H1 (cell line): ENCODE measurements around the gene WFIKKN1. TPM values are rescaled to one million over a fixed set of nuclear protein-coding genes. Genes with fewer than 3 reads are reported as not detected.
A peak's percentile ranks its signal among the peaks of the same experiment; 100 is the strongest.

ENCODE experiments used
- CTCF ChIA-PET: fragments of 300-600 bp; sonication (Branson Sonifier 250); formaldehyde crosslinking; loops from one replicate; lab custom pipeline; 2021; ENCODE audit not compliant: partially characterized antibody; lab: Charles Lee
- POLR2A ChIA-PET: fragments of 300-600 bp; sonication (Branson Sonifier 250); formaldehyde crosslinking; loops from one replicate; lab custom pipeline; 2021; ENCODE audit warnings: inconsistent platforms; ENCODE audit not compliant: partially characterized antibody; lab: Charles Lee
- DNase-seq, 2 experiments: peaks; one replicate each; pipeline versions ENCODE4 v3.0.0 to v3.0.0-alpha.2; 2010 to 2022; ENCODE audit warnings: low spot score in 2 of 2, low read depth in 1 of 2, mixed read lengths in 1 of 2
- FAIRE-seq: peaks from 2 replicates; lab custom pipeline; 2011; peaks lifted over from hg19 to GRCh38; lab: Jason Lieb, UNC
- H2AFZ ChIP-seq: 2 replicates; pipeline ENCODE4 v1.8.1; 2012; ENCODE audit warnings: low read length, inconsistent platforms
- H2AK5ac ChIP-seq: 2 replicates; pipeline ENCODE4 v1.6.1; 2013; ENCODE audit warnings: low read depth, low read length
- H2BK120ac ChIP-seq: replicated peaks from 2 replicates; pipeline ENCODE3; 2013; ENCODE audit warnings: low read depth, low read length, inconsistent platforms
- H2BK12ac ChIP-seq: 2 replicates; pipeline ENCODE4 v1.6.1; 2013; ENCODE audit warnings: low read depth, low read length
- H2BK15ac ChIP-seq: 2 replicates; pipeline ENCODE4 v1.6.1; 2013; ENCODE audit warnings: low read length
- H2BK20ac ChIP-seq: 2 replicates; pipeline ENCODE4 v1.6.1; 2013; ENCODE audit warnings: low read length
- H2BK5ac ChIP-seq: 2 replicates; pipeline ENCODE4 v1.6.1; 2013; ENCODE audit warnings: low read depth, low read length
- H3K14ac ChIP-seq: 2 replicates; pipeline ENCODE4 v1.6.1; 2013; ENCODE audit warnings: inconsistent platforms; ENCODE audit not compliant: insufficient read length
- H3K18ac ChIP-seq: 2 replicates; pipeline ENCODE4 v1.6.1; 2013; ENCODE audit warnings: low read length; ENCODE audit errors: extremely low read depth
- H3K23ac ChIP-seq: 2 replicates; pipeline ENCODE4 v1.6.1; 2013; ENCODE audit warnings: inconsistent platforms; ENCODE audit not compliant: insufficient read length
- H3K23me2 ChIP-seq: 2 replicates; pipeline ENCODE4 v1.6.1; 2013; ENCODE audit warnings: low read depth, low read length
- H3K27ac ChIP-seq: 2 replicates; pipeline ENCODE4 v1.6.1; 2011; ENCODE audit warnings: low read depth, low read length, inconsistent platforms
- H3K27me3 ChIP-seq, 4 experiments: replicated peaks in 1 of 4; 1 replicate in 1 of 4; 2 replicates in 3 of 4; pipeline versions ENCODE4 v1.6.1 to v1.8.1; 2011 to 2013; ENCODE audit warnings: low read length in 3 of 4, mild to moderate bottlenecking in 3 of 4, inconsistent platforms in 2 of 4, mixed read lengths in 2 of 4, moderate library complexity in 1 of 4; ENCODE audit not compliant: control insufficient read depth in 3 of 4, insufficient read depth in 3 of 4; ENCODE audit errors: extremely low read depth in 1 of 4
- H3K36me3 ChIP-seq, 4 experiments: 2 replicates each; pipeline versions ENCODE4 v1.6.1 to v1.8.1; 2011 to 2013; ENCODE audit warnings: mild to moderate bottlenecking in 4 of 4, low read length in 3 of 4, moderate library complexity in 2 of 4, control low read depth in 1 of 4, inconsistent platforms in 1 of 4; ENCODE audit not compliant: insufficient read depth in 4 of 4, control insufficient read depth in 2 of 4
- H3K4ac ChIP-seq: replicated peaks from 2 replicates; pipeline ENCODE3; 2013; ENCODE audit warnings: low read length, low read depth, mixed read lengths, inconsistent platforms; ENCODE audit not compliant: insufficient read length
- H3K4me1 ChIP-seq, 4 experiments: replicated peaks in 1 of 4; 1 replicate in 1 of 4; 2 replicates in 3 of 4; pipeline versions ENCODE4 v1.6.1 to v1.8.1; 2011 to 2013; ENCODE audit warnings: low read length in 3 of 4, inconsistent platforms in 2 of 4, mixed read lengths in 1 of 4; ENCODE audit not compliant: insufficient read depth in 4 of 4, control insufficient read depth in 3 of 4
- H3K4me2 ChIP-seq, 2 experiments: 2 replicates each; pipeline versions ENCODE4 v1.6.1 to v1.8.1; 2011 to 2013; ENCODE audit warnings: low read depth in 2 of 2, low read length in 2 of 2, control low read depth in 1 of 2, inconsistent platforms in 1 of 2, mild to moderate bottlenecking in 1 of 2; ENCODE audit not compliant: insufficient read depth in 1 of 2
- H3K4me3 ChIP-seq, 4 experiments: fragments of 200-600, 300-600 bp in 1 of 4; sonication (generic), shearing (Covaris generic), sonication (Bioruptor Twin) in 1 of 4; 2 replicates each; pipeline versions ENCODE4 v1.5.1 to v1.8.1; 2011 to 2016; ENCODE audit warnings: low read length in 4 of 4, low read depth in 3 of 4, control low read depth in 2 of 4, inconsistent platforms in 2 of 4, mild to moderate bottlenecking in 2 of 4, mixed read lengths in 1 of 4, moderate library complexity in 1 of 4; ENCODE audit not compliant: insufficient read depth in 2 of 4; ENCODE audit errors: extremely low read depth in 1 of 4
- H3K56ac ChIP-seq: replicated peaks from 2 replicates; pipeline ENCODE3; 2013; ENCODE audit warnings: low read depth, mild to moderate bottlenecking, mixed read lengths, low read length, inconsistent platforms; ENCODE audit not compliant: insufficient read length
- H3K79me1 ChIP-seq: 2 replicates; pipeline ENCODE4 v1.6.1; 2013; ENCODE audit warnings: low read depth, low read length, control low read depth
- H3K79me2 ChIP-seq, 2 experiments: 2 replicates each; pipeline versions ENCODE4 v1.6.1 to v1.8.1; 2012 to 2013; ENCODE audit warnings: low read length in 2 of 2, mild to moderate bottlenecking in 2 of 2, inconsistent platforms in 1 of 2; ENCODE audit not compliant: insufficient read depth in 2 of 2, control insufficient read depth in 1 of 2
- H3K9ac ChIP-seq, 4 experiments: replicated peaks in 1 of 4; 1 replicate in 1 of 4; 2 replicates in 3 of 4; pipeline versions ENCODE4 v1.6.1 to v1.8.1; 2011 to 2013; ENCODE audit warnings: low read depth in 3 of 4, low read length in 3 of 4, control low read depth in 2 of 4, mild to moderate bottlenecking in 2 of 4, moderate library complexity in 2 of 4, inconsistent platforms in 1 of 4; ENCODE audit errors: extremely low read depth in 1 of 4
- H3K9me3 ChIP-seq, 2 experiments: 2 replicates each; pipeline versions ENCODE4 v1.6.1 to v1.8.1; 2012 to 2013; ENCODE audit warnings: mild to moderate bottlenecking in 2 of 2, moderate library complexity in 2 of 2, control low read depth in 1 of 2, inconsistent platforms in 1 of 2, low read depth in 1 of 2, low read length in 1 of 2, mixed read lengths in 1 of 2; ENCODE audit not compliant: insufficient read depth in 2 of 2
- H4K20me1 ChIP-seq, 2 experiments: replicated peaks in 1 of 2; 2 replicates each; pipeline versions ENCODE3 to v1.8.1; 2011 to 2013; ENCODE audit warnings: inconsistent platforms in 2 of 2, low read length in 2 of 2, mild to moderate bottlenecking in 1 of 2; ENCODE audit not compliant: insufficient read depth in 2 of 2, control insufficient read depth in 1 of 2
- H4K5ac ChIP-seq: 2 replicates; pipeline ENCODE4 v1.6.1; 2013; ENCODE audit warnings: low read length, low read depth, mixed read lengths, inconsistent platforms; ENCODE audit not compliant: insufficient read length
- H4K8ac ChIP-seq: 2 replicates; pipeline ENCODE4 v1.8.0; 2013; ENCODE audit warnings: mild to moderate bottlenecking, moderate library complexity, low read length, inconsistent platforms; ENCODE audit not compliant: insufficient read depth; ENCODE audit errors: extremely low read depth
- H4K91ac ChIP-seq: replicated peaks from 2 replicates; pipeline ENCODE3; 2013; ENCODE audit warnings: low read length, mixed read lengths, inconsistent platforms; ENCODE audit not compliant: insufficient read length
- ASH2L ChIP-seq: fragments of 200-600, 300-600 bp; sonication (generic); IDR thresholded peaks from one replicate; pipeline ENCODE4 v1.7.1; 2017; ENCODE audit warnings: low read length
- BACH1 ChIP-seq: IDR thresholded peaks from 2 replicates; pipeline ENCODE4 v1.6.1; 2012; ENCODE audit warnings: low read length, improper control_type of control experiment
- CHD1 ChIP-seq: IDR thresholded peaks from 2 replicates; pipeline ENCODE4 v1.6.1; 2012; ENCODE audit warnings: low read depth, low read length, improper control_type of control experiment
- FOSL1 ChIP-seq: IDR thresholded peaks from 2 replicates; pipeline ENCODE4 v1.6.1; 2011; ENCODE audit warnings: mild to moderate bottlenecking, low read depth, low read length, moderate library complexity; ENCODE audit not compliant: insufficient read depth
- POLR2A ChIP-seq, 2 experiments: IDR thresholded peaks; 1 replicate in 1 of 2; 2 replicates in 1 of 2; pipeline ENCODE4 v1.6.1; 2011; ENCODE audit warnings: low read depth in 2 of 2, low read length in 2 of 2, mild to moderate bottlenecking in 2 of 2; ENCODE audit errors: control extremely low read depth in 1 of 2
- POLR2AphosphoS5 ChIP-seq: IDR thresholded peaks from 2 replicates; pipeline ENCODE4 v1.6.1; 2011; ENCODE audit warnings: low read depth, low read length
- TAF7 ChIP-seq: optimal IDR thresholded peaks from 2 replicates; pipeline ENCODE3; 2011; ENCODE audit warnings: low read depth, mild to moderate bottlenecking, inconsistent platforms, low read length, moderate library complexity, borderline replicate concordance
- WGBS, 2 experiments: shearing (Covaris generic) in 1 of 2; methylation state at CpG; one replicate each; pipeline versions ENCODE4 v1.1.6 to v1.1.7; 2013 to 2015; ENCODE audit warnings: low lambda C conversion rate in 2 of 2, mixed read lengths in 2 of 2, inconsistent platforms in 1 of 2, low coverage in 1 of 2, missing lambda C conversion rate in 1 of 2; ENCODE audit not compliant: insufficient replicate concordance in 2 of 2, insufficient coverage in 1 of 2, insufficient read length in 1 of 2; ENCODE audit errors: extremely low coverage in 1 of 2, missing lambda C conversion rate in 1 of 2; 5-methylcytosine and 5-hydroxymethylcytosine counted together
- polyA plus RNA-seq, 7 experiments: library from polyadenylated mRNA; depleted of rRNA in 3 of 7; stranded (reverse) in 5 of 7; unstranded in 2 of 7; fragments of >200 nt in 5 of 7; fragments of 200-250 nt in 2 of 7; gene quantifications; 1 replicate in 5 of 7; 2 replicates in 1 of 7; 4 replicates in 1 of 7; pipeline versions ENCODE4 v1.2.1 to v1.2.3, GENCODE V29; 2011 to 2013; ENCODE audit warnings: missing spikeins in 2 of 7, mixed read lengths in 2 of 7
- total RNA-seq: library from RNA; stranded (reverse); fragmentation: NEBNext Ultra II Directional; extraction: Animal tissue kit (Norgen Biotek cat#: 25700); gene quantifications from 2 replicates; pipeline ENCODE4 v1.2.1, GENCODE V29; 2021

Gene WFIKKN1
- total and polyA plus RNA-seq, 2 of the 8 experiments (the other 6 are each of a cell fraction or from before 2014, with no cell fraction given): 11.4 to 15.8 TPM

- H3K4me2 ChIP-seq: no peak overlapping the region
These were observed 43.9 kb upstream of the WFIKKN1 start for GRCh38 chr16:586645-587590.

More at GRCh38 chr16:586645-587590, 43.9 kb upstream of the WFIKKN1 start:
- Histone ChIP-seq H2BK5ac (no peak overlapping the region), H2BK12ac (0 out of 2 replicates have a peak overlapping the region, but pooled peaks have one; percentile 50), H4K91ac (no peak overlapping the region), H4K20me1 (peaks cover 12 to 34% of the 10 kb centered on the region in 2 experiments), H3K36me3 (no peaks in the 10 kb centered on the region), H2BK120ac (no peak overlapping the region), H3K4ac (peak overlapping the region; percentile 11), H2AK5ac (peak overlapping the region; percentile 56; the same call in 1 of the 2 replicates), H3K18ac (no peak overlapping the region), H3K27ac (no peak overlapping the region), H3K27me3 (peaks cover 0 to 37% (median 27%) of the 10 kb centered on the region in 4 experiments; a peak in 5 of 7 replicates), H4K8ac (no peak overlapping the region), H3K79me1 (peaks cover 8% of the 10 kb centered on the region; the same call in 1 of the 2 replicates), H3K9ac (no peak overlapping the region), H2BK20ac (no peak overlapping the region), H4K5ac (no peak overlapping the region), H2AFZ (no peak overlapping the region), H3K14ac (no peak overlapping the region), H3K56ac (no peak overlapping the region), H3K79me2 (peaks cover 0 to 15% of the 10 kb centered on the region in 2 experiments; a peak in 2 of 4 replicates), H3K23me2 (peaks cover 12% of the 10 kb centered on the region), H3K4me3 (no peak overlapping the region), H3K4me1 (peaks cover 0 to 33% (median 23%) of the 10 kb centered on the region in 4 experiments; a peak in 6 of 7 replicates), H2BK15ac (no peak overlapping the region), H3K23ac (no peak overlapping the region), H3K9me3 (no peaks in the 10 kb centered on the region)
- CTCF ChIA-PET: interaction anchor here (0.6 to 4.3 kb wide), 6 partner anchors 9 to 295 kb away, joined by 3 to 30 read pairs (median 3); no protein-coding TSS in a partner anchor
- POLR2A ChIA-PET: interaction anchor here (0.6 to 2.3 kb wide), 14 partner anchors 8 to 134 kb away, joined by 3 to 9 read pairs (median 4); partner anchors contain the start of genes ANTKMT, METTL26, NHLRC4 and WFIKKN1
- TF ChIP-seq CHD1: no peak
- TF ChIP-seq ASH2L: no peak
- no peak for TF ChIP-seq TAF7
- TF ChIP-seq FOSL1: no peak
- no peak; the same call in 1 of the 2 replicates for TF ChIP-seq POLR2AphosphoS5
- peak in 1 of 2 experiments; percentile 45; a peak in 2 of 3 replicates for TF ChIP-seq POLR2A (IDR thresholded peaks at IDR 0.05; ENCODE audit: control extremely low read depth in 1 of 2, low read depth in 2 of 2, low read length in 2 of 2)
- no peak for TF ChIP-seq BACH1
- FAIRE-seq: no peak
- no peak for DNase-seq
- 85% methylated on average over 14 of the region's 14 CpGs; no CpG with 5 or more reads in 1 of the 2 experiments for WGBS, 2 experiments
